HL-60 (cell line): ENCODE data around the gene COA7.

Experiments used
- DNase-seq, 2 experiments: peaks; one replicate each; pipeline ENCODE4 v3.0.0-alpha.2; 2010 to 2020; ENCODE audit warnings: low read depth in 1 of 2, low spot score in 1 of 2
- H3K27ac ChIP-seq: fragments of 250-450 bp; sonication (Bioruptor Pico); replicated peaks from 2 replicates; pipeline ENCODE4 v1.5.1; 2020; ENCODE audit warnings: mild to moderate bottlenecking, moderate library complexity
- H3K27me3 ChIP-seq: fragments of 250-450 bp; sonication (Bioruptor Pico); 2 replicates; pipeline ENCODE4 v1.5.1; 2021; ENCODE audit warnings: mild to moderate bottlenecking, moderate library complexity; ENCODE audit not compliant: insufficient read depth, poor library complexity, severe bottlenecking
- H3K4me3 ChIP-seq: replicated peaks from 2 replicates; pipeline ENCODE4 v1.5.1; 2011; ENCODE audit warnings: mild to moderate bottlenecking, control low read depth, low read length; ENCODE audit not compliant: insufficient read depth
- CTCF ChIP-seq: IDR thresholded peaks from one replicate; pipeline ENCODE4 v1.5.1; 2011; ENCODE audit warnings: low read length, control low read depth, inconsistent platforms; ENCODE audit not compliant: insufficient read depth
- GABPA ChIP-seq: IDR thresholded peaks from 2 replicates; pipeline ENCODE4 v1.6.1; 2012; ENCODE audit warnings: low read depth
- POLR2AphosphoS5 ChIP-seq: IDR thresholded peaks from 2 replicates; pipeline ENCODE4 v1.6.1; 2012; ENCODE audit warnings: low read depth
- SPI1 ChIP-seq: IDR thresholded peaks from 2 replicates; pipeline ENCODE4 v1.6.1; 2012; ENCODE audit warnings: low read depth, mild to moderate bottlenecking, borderline replicate concordance
- TF ChIP-seq, protein P1 (sequence below): IDR thresholded peaks from 2 replicates; pipeline ENCODE4 v1.6.1; 2012; ENCODE audit warnings: low read depth; ENCODE audit not compliant: insufficient replicate concordance

Gene COA7

DNA sequence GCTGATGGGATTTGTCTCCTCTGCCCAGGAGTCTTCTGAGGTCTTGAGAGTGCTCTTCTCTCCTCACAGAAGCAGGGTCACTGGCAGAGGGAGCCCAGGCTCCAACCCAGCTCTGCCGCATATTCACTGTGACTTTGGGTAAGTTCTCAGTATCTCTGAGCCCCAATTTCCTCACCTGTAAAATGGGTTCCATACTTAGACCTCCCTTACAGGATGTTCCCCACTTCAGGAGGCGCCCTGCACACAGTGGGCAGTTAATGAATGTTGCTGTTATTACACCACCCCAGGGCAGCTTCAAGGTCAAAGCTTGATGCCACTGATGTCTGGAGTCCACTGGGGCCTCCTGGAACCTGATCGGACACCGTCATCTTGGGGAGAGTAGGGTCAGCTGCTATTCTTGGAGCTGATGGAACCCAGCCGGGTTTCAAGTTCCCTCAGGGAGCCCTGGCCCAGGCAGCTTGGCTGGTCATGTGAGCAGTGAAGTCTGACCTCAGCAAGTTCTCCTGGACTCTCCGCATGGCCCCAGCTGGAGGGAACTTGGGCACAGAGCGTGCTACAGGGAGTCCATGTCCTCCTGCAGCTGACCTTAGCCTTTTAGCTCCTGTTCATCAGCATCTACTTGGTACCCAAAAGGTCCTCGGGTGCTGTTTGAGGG is 21.8 kb downstream of the COA7 start:
- Histone ChIP-seq H3K4me3 (no peak overlapping the region), H3K27ac (no peak overlapping the region), H3K27me3 (no peaks in the 10 kb centered on the region)
- no peak for TF ChIP-seq SPI1
- no peak for TF ChIP-seq GABPA
- TF ChIP-seq POLR2AphosphoS5: no peak
- TF ChIP-seq CTCF: no peak
- TF ChIP-seq, protein P1, sequence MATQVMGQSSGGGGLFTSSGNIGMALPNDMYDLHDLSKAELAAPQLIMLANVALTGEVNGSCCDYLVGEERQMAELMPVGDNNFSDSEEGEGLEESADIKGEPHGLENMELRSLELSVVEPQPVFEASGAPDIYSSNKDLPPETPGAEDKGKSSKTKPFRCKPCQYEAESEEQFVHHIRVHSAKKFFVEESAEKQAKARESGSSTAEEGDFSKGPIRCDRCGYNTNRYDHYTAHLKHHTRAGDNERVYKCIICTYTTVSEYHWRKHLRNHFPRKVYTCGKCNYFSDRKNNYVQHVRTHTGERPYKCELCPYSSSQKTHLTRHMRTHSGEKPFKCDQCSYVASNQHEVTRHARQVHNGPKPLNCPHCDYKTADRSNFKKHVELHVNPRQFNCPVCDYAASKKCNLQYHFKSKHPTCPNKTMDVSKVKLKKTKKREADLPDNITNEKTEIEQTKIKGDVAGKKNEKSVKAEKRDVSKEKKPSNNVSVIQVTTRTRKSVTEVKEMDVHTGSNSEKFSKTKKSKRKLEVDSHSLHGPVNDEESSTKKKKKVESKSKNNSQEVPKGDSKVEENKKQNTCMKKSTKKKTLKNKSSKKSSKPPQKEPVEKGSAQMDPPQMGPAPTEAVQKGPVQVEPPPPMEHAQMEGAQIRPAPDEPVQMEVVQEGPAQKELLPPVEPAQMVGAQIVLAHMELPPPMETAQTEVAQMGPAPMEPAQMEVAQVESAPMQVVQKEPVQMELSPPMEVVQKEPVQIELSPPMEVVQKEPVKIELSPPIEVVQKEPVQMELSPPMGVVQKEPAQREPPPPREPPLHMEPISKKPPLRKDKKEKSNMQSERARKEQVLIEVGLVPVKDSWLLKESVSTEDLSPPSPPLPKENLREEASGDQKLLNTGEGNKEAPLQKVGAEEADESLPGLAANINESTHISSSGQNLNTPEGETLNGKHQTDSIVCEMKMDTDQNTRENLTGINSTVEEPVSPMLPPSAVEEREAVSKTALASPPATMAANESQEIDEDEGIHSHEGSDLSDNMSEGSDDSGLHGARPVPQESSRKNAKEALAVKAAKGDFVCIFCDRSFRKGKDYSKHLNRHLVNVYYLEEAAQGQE: no peak
- no peak for DNase-seq

- no peaks in the 10 kb centered on the region for H3K27me3 ChIP-seq
- no peak for DNase-seq
- H3K27ac ChIP-seq: no peak overlapping the region
- no peak overlapping the region for H3K4me3 ChIP-seq
- TF ChIP-seq, protein P1: no peak
- TF ChIP-seq GABPA: no peak
- no peak for TF ChIP-seq SPI1
- no peak for TF ChIP-seq CTCF
- TF ChIP-seq POLR2AphosphoS5: no peak
Measured at GRCh38 chr1:52674497-52675384, 23.4 kb downstream of the COA7 start.

DNA sequence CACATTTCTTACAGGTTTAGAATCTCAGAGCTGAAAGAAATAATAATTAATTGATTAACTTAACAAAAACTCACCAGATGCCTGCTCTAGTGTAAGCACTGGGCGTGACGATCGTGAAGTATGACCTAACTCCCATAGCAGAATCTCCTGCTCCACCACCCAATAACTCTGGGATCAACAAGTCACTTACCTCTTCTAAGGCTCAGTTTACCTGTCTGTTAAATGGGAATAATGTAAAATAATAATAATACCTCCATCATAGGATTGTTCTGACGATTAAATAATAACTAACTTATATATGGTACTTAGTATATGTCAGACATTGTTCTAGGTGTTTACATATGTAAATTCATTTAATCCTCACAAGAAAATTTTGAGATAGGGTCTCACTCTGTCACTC is 24.6 kb downstream of the COA7 start:
- TF ChIP-seq GABPA (no peak), CTCF (no peak), SPI1 (no peak), POLR2AphosphoS5 (no peak)
- TF ChIP-seq, protein P1: no peak
- no peaks in the 10 kb centered on the region for H3K27me3 ChIP-seq
- H3K4me3 ChIP-seq: no peak overlapping the region
- no peak for DNase-seq
- no peak overlapping the region for H3K27ac ChIP-seq
